ENCODE measurements around the gene RNF157.
A peak's percentile ranks its signal among the peaks of the same experiment; 100 is the strongest.

RNF157 gene

GRCh38 chr17:76262732-76263344 is 22.5 kb upstream of the RNF157 start:
- Histone ChIP-seq H3K4me1 (ENCODE audit: control insufficient read depth, insufficient read depth, low read length) (no peaks in the 10 kb centered on the region; the same call in 1 of the 2 replicates), H3K4me3 (ENCODE audit: low read depth, low read length) (no peak overlapping the region), H3K27ac (ENCODE audit: extremely low read depth, low read depth, low read length) (no peak overlapping the region), H3K9me3 (ENCODE audit: control insufficient read depth, insufficient read depth, low read depth, low read length) (no peaks in the 10 kb centered on the region), H3K36me3 (ENCODE audit: control insufficient read depth in 2 of 2, insufficient read depth in 1 of 2, low read length in 2 of 2) (peaks cover 5% of the 10 kb centered on the region in 2 experiments; a peak in 2 of 3 replicates)
- ChIA-PET POLR2A (interaction anchor here (0.9 to 1.9 kb wide), 3 partner anchors 12 to 22 kb away, joined by 3 to 6 read pairs (median 3); partner anchors contain the start of gene RNF157), CTCF (interaction anchor here (0.7 to 6.4 kb wide), 6 partner anchors 18 to 249 kb away, joined by 3 to 47 read pairs (median 4); no protein-coding TSS in a partner anchor)
- peak; percentile 52; the same call in 1 of the 2 replicates for TF ChIP-seq ZNF394 (tag by site-specific recombination; IDR thresholded peaks at IDR 0.05; ENCODE audit: borderline replicate concordance)
- TF ChIP-seq ZNF660 (tag by site-specific recombination; IDR thresholded peaks at IDR 0.05), result no peak
- no peak for TF ChIP-seq ZNF280D (tag by site-specific recombination; IDR thresholded peaks at IDR 0.05)
- TF ChIP-seq GLI2 (tag by site-specific recombination; IDR thresholded peaks at IDR 0.05; ENCODE audit: borderline replicate concordance, low read depth), result no peak
- TF ChIP-seq RBAK (tag by site-specific recombination; IDR thresholded peaks at IDR 0.05), result no peak
- TF ChIP-seq ZNF248 (tag by site-specific recombination; IDR thresholded peaks at IDR 0.05), result no peak
- TF ChIP-seq ZNF292 (tag by site-specific recombination; IDR thresholded peaks at IDR 0.05; ENCODE audit: borderline replicate concordance, low read depth), result no peak
- TF ChIP-seq OSR2 (tag by site-specific recombination; IDR thresholded peaks at IDR 0.05), result no peak
- no peak for TF ChIP-seq ZSCAN5A (tag by site-specific recombination; IDR thresholded peaks at IDR 0.05)
- TF ChIP-seq WT1 (tag by site-specific recombination; IDR thresholded peaks at IDR 0.05), result no peak
- 0 out of 2 replicates have a peak, but pooled peaks have one; percentile 18 for TF ChIP-seq ZFHX2 (tag by site-specific recombination; conservative IDR thresholded peaks at IDR 0.05)
- no peak for TF ChIP-seq ZBTB8A (tag by site-specific recombination; IDR thresholded peaks at IDR 0.05)
- TF ChIP-seq ZNF530 (tag by site-specific recombination; IDR thresholded peaks at IDR 0.05; ENCODE audit: low read depth), result no peak
- TF ChIP-seq ZNF747 (tag by site-specific recombination; IDR thresholded peaks at IDR 0.05), result no peak
- TF ChIP-seq ZNF704 (tag by site-specific recombination; IDR thresholded peaks at IDR 0.05), result no peak
- no peak for TF ChIP-seq ZNF560 (tag by site-specific recombination; IDR thresholded peaks at IDR 0.05; ENCODE audit: borderline replicate concordance)
- no peak for TF ChIP-seq ZNF23 (tag by site-specific recombination; IDR thresholded peaks at IDR 0.05; ENCODE audit: borderline replicate concordance)

GRCh38 chr17:76261421-76262215 is 21.3 kb upstream of the RNF157 start:
- Histone ChIP-seq H3K27ac (ENCODE audit: extremely low read depth, low read depth, low read length) (no peak overlapping the region), H3K4me1 (ENCODE audit: control insufficient read depth, insufficient read depth, low read length) (no peaks in the 10 kb centered on the region; the same call in 1 of the 2 replicates), H3K36me3 (ENCODE audit: control insufficient read depth in 2 of 2, insufficient read depth in 1 of 2, low read length in 2 of 2) (no peaks in the 10 kb centered on the region), H3K4me3 (ENCODE audit: low read depth, low read length) (no peak overlapping the region), H3K9me3 (ENCODE audit: control insufficient read depth, insufficient read depth, low read depth, low read length) (no peaks in the 10 kb centered on the region)
- ChIA-PET POLR2A (interaction anchor here (0.7 to 1.9 kb wide), 5 partner anchors 13 to 95 kb away, joined by 3 to 6 read pairs (median 3); partner anchors contain the start of gene RNF157), CTCF (interaction anchor here (0.7 to 6.4 kb wide), 5 partner anchors 19 to 401 kb away, joined by 3 to 47 read pairs (median 3); no protein-coding TSS in a partner anchor)
- TF ChIP-seq KLF8 (tag by site-specific recombination; IDR thresholded peaks at IDR 0.05) (no peak), MZF1 (tag by site-specific recombination; IDR thresholded peaks at IDR 0.05; ENCODE audit: borderline replicate concordance) (no peak), ZNF175 (tag by site-specific recombination; IDR thresholded peaks at IDR 0.05) (no peak), ZNF48 (tag by site-specific recombination; IDR thresholded peaks at IDR 0.05) (no peak), ZNF133 (tag by site-specific recombination; IDR thresholded peaks at IDR 0.05) (no peak), ZNF311 (tag by site-specific recombination; IDR thresholded peaks at IDR 0.05; ENCODE audit: borderline replicate concordance) (no peak), ZNF488 (tag by site-specific recombination; IDR thresholded peaks at IDR 0.05) (no peak), ZXDB (tag by site-specific recombination; IDR thresholded peaks at IDR 0.05) (no peak), ZNF132 (tag by site-specific recombination; IDR thresholded peaks at IDR 0.05; ENCODE audit: borderline replicate concordance) (no peak), ZNF501 (tag by site-specific recombination; IDR thresholded peaks at IDR 0.05) (no peak), ZNF24 (tag by site-specific recombination; IDR thresholded peaks at IDR 0.05) (no peak), ZNF23 (tag by site-specific recombination; IDR thresholded peaks at IDR 0.05; ENCODE audit: borderline replicate concordance) (no peak)

Measured in HEK293 (cell line).